Epithelial cell of proximal tubule (primary cell): ENCODE results near the gene TP53AIP1. TPM values are rescaled to one million over a fixed set of nuclear protein-coding genes. Genes with fewer than 3 reads are reported as not detected.

ENCODE experiments used
- DNase-seq: peaks from one replicate; pipeline ENCODE4 v3.0.0-alpha.2; 2011; ENCODE audit warnings: low read depth
- H3K4me3 ChIP-seq: 2 replicates; pipeline ENCODE4 v1.5.1; 2011; ENCODE audit warnings: low read depth, mild to moderate bottlenecking, low read length
- CTCF ChIP-seq: conservative IDR thresholded peaks from 2 replicates; pipeline ENCODE4 v1.5.1; 2012; ENCODE audit warnings: low read depth, mild to moderate bottlenecking, low read length
- total RNA-seq: library from RNA; depleted of rRNA; stranded (reverse); fragments of >200 nt; gene quantifications from 2 replicates; pipeline ENCODE4 v1.2.3, GENCODE V29; 2015

Gene TP53AIP1
- total RNA-seq, 1 donor from 2014 or later, result not detected

GRCh38 chr11:128933481-128934178 lies 9.0 kb downstream of the TP53AIP1 start:
- no peak for TF ChIP-seq CTCF
- DNase-seq, result no peak
- H3K4me3 ChIP-seq, result no peak overlapping the region

- no peak for DNase-seq
- no peak overlapping the region for H3K4me3 ChIP-seq
- TF ChIP-seq CTCF, result no peak
These were observed 11.0 kb downstream of the TP53AIP1 start for GRCh38 chr11:128931668-128932067.

GRCh38 chr11:128931066-128931465 lies 11.6 kb downstream of the TP53AIP1 start:
- TF ChIP-seq CTCF, result no peak
- DNase-seq, result no peak
- no peak overlapping the region for H3K4me3 ChIP-seq

- no peak for TF ChIP-seq CTCF
- no peak overlapping the region for H3K4me3 ChIP-seq
- DNase-seq, result no peak
These were observed 12.7 kb downstream of the TP53AIP1 start for GRCh38 chr11:128929991-128930390.

GRCh38 chr11:128929468-128929867 lies 13.2 kb downstream of the TP53AIP1 start:
- no peak overlapping the region for H3K4me3 ChIP-seq
- no peak for DNase-seq
- TF ChIP-seq CTCF, result no peak

GRCh38 chr11:128928400-128928799 lies 14.3 kb downstream of the TP53AIP1 start:
- no peak overlapping the region for H3K4me3 ChIP-seq
- DNase-seq, result no peak
- no peak for TF ChIP-seq CTCF

- no peak for TF ChIP-seq CTCF
- DNase-seq, result no peak
- no peak overlapping the region for H3K4me3 ChIP-seq
These were observed 14.9 kb downstream of the TP53AIP1 start for GRCh38 chr11:128927683-128928336.
